ENCODE measurements around the gene PTPRG. TPM values are rescaled to one million over a fixed set of nuclear protein-coding genes. Genes with fewer than 3 reads are reported as not detected.

The PTPRG gene
- total RNA-seq, 1 experiment from 2014 or later, result 0.74 TPM

- H3K27ac ChIP-seq (ENCODE audit: low read length), result no peak overlapping the region
- ChIA-PET CTCF (no interaction called here), POLR2A (no interaction called here)
- H3K4me3 ChIP-seq (ENCODE audit: low read depth in 2 of 2, low read length in 2 of 2), result no peak overlapping the region
- no TSS peak for BruUV-seq (replicated peaks)
- H3K4me1 ChIP-seq (ENCODE audit: control insufficient read depth, insufficient read depth, low read length), result no peaks in the 10 kb centered on the region
- H3K9me3 ChIP-seq (ENCODE audit: control insufficient read depth, insufficient read depth, low read depth, low read length), result no peaks in the 10 kb centered on the region
- H3K36me3 ChIP-seq (ENCODE audit: control insufficient read depth, insufficient read depth, low read length), result no peaks in the 10 kb centered on the region
- intact Hi-C loops (cut with micrococcal nuclease; ENCODE audit: unreplicated experiment), result no loop called here
- ATAC-seq (no peak), DNase-seq (ENCODE audit: low read depth, low spot score) (no peak)
- in situ Hi-C loops (cut with HindIII; ENCODE audit: low pct_unique_long_range_greater_than_20kb, low sequenced_read_pairs), result no loop called here
- H3K27me3 ChIP-seq (ENCODE audit: control insufficient read depth, insufficient read depth, low read length), result no peaks in the 10 kb centered on the region
- TF ChIP-seq SIN3A (IDR thresholded peaks at IDR 0.05; ENCODE audit: borderline replicate concordance, insufficient read depth, low read depth, low read length) (no peak), REST (IDR thresholded peaks at IDR 0.05; ENCODE audit: insufficient read depth in 1 of 2, low read depth in 2 of 2, low read length in 1 of 2) (no peak), CTCF (IDR thresholded peaks at IDR 0.05) (no peak), POLR2AphosphoS5 (IDR thresholded peaks at IDR 0.05; ENCODE audit: low read depth, low read length) (no peak), TCF7L2 (IDR thresholded peaks at IDR 0.05; ENCODE audit: low read depth, low read length) (no peak)
Measured at GRCh38 chr3:61967937-61968336, 406.6 kb downstream of the PTPRG start.

- no peak for ATAC-seq
- Histone ChIP-seq H3K27ac (ENCODE audit: low read length) (no peak overlapping the region), H3K9me3 (ENCODE audit: control insufficient read depth, insufficient read depth, low read depth, low read length) (no peaks in the 10 kb centered on the region), H3K4me1 (ENCODE audit: control insufficient read depth, insufficient read depth, low read length) (no peaks in the 10 kb centered on the region), H3K4me3 (ENCODE audit: low read depth in 2 of 2, low read length in 2 of 2) (no peak overlapping the region), H3K27me3 (ENCODE audit: control insufficient read depth, insufficient read depth, low read length) (no peaks in the 10 kb centered on the region), H3K36me3 (ENCODE audit: control insufficient read depth, insufficient read depth, low read length) (no peaks in the 10 kb centered on the region)
- ChIA-PET POLR2A (no interaction called here), CTCF (no interaction called here)
- TF ChIP-seq SIN3A (IDR thresholded peaks at IDR 0.05; ENCODE audit: borderline replicate concordance, insufficient read depth, low read depth, low read length), result no peak
- intact Hi-C loops (cut with micrococcal nuclease; ENCODE audit: unreplicated experiment) (no loop called here), in situ Hi-C loops (cut with HindIII; ENCODE audit: low pct_unique_long_range_greater_than_20kb, low sequenced_read_pairs) (no loop called here)
- no peak for DNase-seq (ENCODE audit: low read depth, low spot score)
- BruUV-seq (replicated peaks), result no TSS peak
Measured at GRCh38 chr3:61974662-61975061, 413.3 kb downstream of the PTPRG start.

GRCh38 chr3:61975199-61975598, 413.8 kb downstream of the PTPRG start:
- no peak for ATAC-seq
- TF ChIP-seq POLR2AphosphoS5 (IDR thresholded peaks at IDR 0.05; ENCODE audit: low read depth, low read length) (no peak), REST (IDR thresholded peaks at IDR 0.05; ENCODE audit: insufficient read depth in 1 of 2, low read depth in 2 of 2, low read length in 1 of 2) (no peak)
- no peak for DNase-seq (ENCODE audit: low read depth, low spot score)
- H3K27ac ChIP-seq (ENCODE audit: low read length), result no peak overlapping the region
- no peaks in the 10 kb centered on the region for H3K36me3 ChIP-seq (ENCODE audit: control insufficient read depth, insufficient read depth, low read length)
- in situ Hi-C loops (cut with HindIII; ENCODE audit: low pct_unique_long_range_greater_than_20kb, low sequenced_read_pairs), result no loop called here
- no peak overlapping the region for H3K4me3 ChIP-seq (ENCODE audit: low read depth in 2 of 2, low read length in 2 of 2)
- ChIA-PET CTCF (no interaction called here), POLR2A (no interaction called here)
- no TSS peak for BruUV-seq (replicated peaks)
- no peaks in the 10 kb centered on the region for H3K9me3 ChIP-seq (ENCODE audit: control insufficient read depth, insufficient read depth, low read depth, low read length)
- no peaks in the 10 kb centered on the region for H3K4me1 ChIP-seq (ENCODE audit: control insufficient read depth, insufficient read depth, low read length)
- H3K27me3 ChIP-seq (ENCODE audit: control insufficient read depth, insufficient read depth, low read length), result no peaks in the 10 kb centered on the region
- intact Hi-C loops (cut with micrococcal nuclease; ENCODE audit: unreplicated experiment), result no loop called here

All from Panc1 (cell line).